ENCODE results near the gene SHISA9.

SHISA9 gene

GRCh38 chr16:12972246-12972645 is 70.8 kb downstream of the SHISA9 start:
- Histone ChIP-seq H3K36me3 (ENCODE audit: control insufficient read depth in 2 of 2, insufficient read depth in 2 of 2, low read length in 2 of 2) (no peaks in the 10 kb centered on the region), H3K9me3 (ENCODE audit: control insufficient read depth in 2 of 2, low read length in 2 of 2) (no peaks in the 10 kb centered on the region), H3K4me1 (ENCODE audit: control insufficient read depth in 2 of 2, insufficient read depth in 2 of 2, low read length in 2 of 2) (no peaks in the 10 kb centered on the region), H3K4me3 (ENCODE audit: low read length in 2 of 2) (no peak overlapping the region), H3K27me3 (ENCODE audit: control insufficient read depth in 2 of 2, insufficient read depth in 2 of 2, low read length in 2 of 2) (no peaks in the 10 kb centered on the region), H3K9ac (ENCODE audit: low read depth in 1 of 2, low read length in 2 of 2) (no peak overlapping the region), H3K27ac (ENCODE audit: low read depth in 2 of 2, low read length in 2 of 2) (no peak overlapping the region)

- no peaks in the 10 kb centered on the region for H3K9me3 ChIP-seq (ENCODE audit: control insufficient read depth in 2 of 2, low read length in 2 of 2)
- no peaks in the 10 kb centered on the region for H3K36me3 ChIP-seq (ENCODE audit: control insufficient read depth in 2 of 2, insufficient read depth in 2 of 2, low read length in 2 of 2)
- H3K9ac ChIP-seq (ENCODE audit: low read depth in 1 of 2, low read length in 2 of 2), result no peak overlapping the region
- H3K4me3 ChIP-seq (ENCODE audit: low read length in 2 of 2), result no peak overlapping the region
- no peaks in the 10 kb centered on the region for H3K27me3 ChIP-seq (ENCODE audit: control insufficient read depth in 2 of 2, insufficient read depth in 2 of 2, low read length in 2 of 2)
- H3K27ac ChIP-seq (ENCODE audit: low read depth in 2 of 2, low read length in 2 of 2), result no peak overlapping the region
- no peaks in the 10 kb centered on the region for H3K4me1 ChIP-seq (ENCODE audit: control insufficient read depth in 2 of 2, insufficient read depth in 2 of 2, low read length in 2 of 2)
These were observed 74.4 kb downstream of the SHISA9 start for GRCh38 chr16:12975766-12976165.

- Histone ChIP-seq H3K27ac (ENCODE audit: low read depth in 2 of 2, low read length in 2 of 2) (no peak overlapping the region), H3K4me3 (ENCODE audit: low read length in 2 of 2) (no peak overlapping the region), H3K9me3 (ENCODE audit: control insufficient read depth in 2 of 2, low read length in 2 of 2) (no peaks in the 10 kb centered on the region), H3K4me1 (ENCODE audit: control insufficient read depth in 2 of 2, insufficient read depth in 2 of 2, low read length in 2 of 2) (no peaks in the 10 kb centered on the region), H3K9ac (ENCODE audit: low read depth in 1 of 2, low read length in 2 of 2) (no peak overlapping the region), H3K27me3 (ENCODE audit: control insufficient read depth in 2 of 2, insufficient read depth in 2 of 2, low read length in 2 of 2) (no peaks in the 10 kb centered on the region), H3K36me3 (ENCODE audit: control insufficient read depth in 2 of 2, insufficient read depth in 2 of 2, low read length in 2 of 2) (no peaks in the 10 kb centered on the region)
These were observed 75.1 kb downstream of the SHISA9 start for GRCh38 chr16:12976496-12976895.

- no peak overlapping the region for H3K27ac ChIP-seq (ENCODE audit: low read depth in 2 of 2, low read length in 2 of 2)
- no peak overlapping the region for H3K4me3 ChIP-seq (ENCODE audit: low read length in 2 of 2)
- H3K36me3 ChIP-seq (ENCODE audit: control insufficient read depth in 2 of 2, insufficient read depth in 2 of 2, low read length in 2 of 2), result no peaks in the 10 kb centered on the region
- H3K9ac ChIP-seq (ENCODE audit: low read depth in 1 of 2, low read length in 2 of 2), result no peak overlapping the region
- H3K27me3 ChIP-seq (ENCODE audit: control insufficient read depth in 2 of 2, insufficient read depth in 2 of 2, low read length in 2 of 2), result no peaks in the 10 kb centered on the region
- H3K9me3 ChIP-seq (ENCODE audit: control insufficient read depth in 2 of 2, low read length in 2 of 2), result no peaks in the 10 kb centered on the region
- no peaks in the 10 kb centered on the region for H3K4me1 ChIP-seq (ENCODE audit: control insufficient read depth in 2 of 2, insufficient read depth in 2 of 2, low read length in 2 of 2)
These were observed 75.5 kb downstream of the SHISA9 start for GRCh38 chr16:12976936-12977335.

GRCh38 chr16:12985516-12985915 is 84.1 kb downstream of the SHISA9 start:
- Histone ChIP-seq H3K9ac (ENCODE audit: low read depth in 1 of 2, low read length in 2 of 2) (no peak overlapping the region), H3K9me3 (ENCODE audit: control insufficient read depth in 2 of 2, low read length in 2 of 2) (no peaks in the 10 kb centered on the region), H3K4me3 (ENCODE audit: low read length in 2 of 2) (no peak overlapping the region), H3K4me1 (ENCODE audit: control insufficient read depth in 2 of 2, insufficient read depth in 2 of 2, low read length in 2 of 2) (no peaks in the 10 kb centered on the region), H3K27me3 (ENCODE audit: control insufficient read depth in 2 of 2, insufficient read depth in 2 of 2, low read length in 2 of 2) (no peaks in the 10 kb centered on the region), H3K36me3 (ENCODE audit: control insufficient read depth in 2 of 2, insufficient read depth in 2 of 2, low read length in 2 of 2) (no peaks in the 10 kb centered on the region), H3K27ac (ENCODE audit: low read depth in 2 of 2, low read length in 2 of 2) (no peak overlapping the region)

GRCh38 chr16:12988071-12988470 is 86.7 kb downstream of the SHISA9 start:
- H3K36me3 ChIP-seq (ENCODE audit: control insufficient read depth in 2 of 2, insufficient read depth in 2 of 2, low read length in 2 of 2), result no peaks in the 10 kb centered on the region
- H3K9ac ChIP-seq (ENCODE audit: low read depth in 1 of 2, low read length in 2 of 2), result no peak overlapping the region
- H3K9me3 ChIP-seq (ENCODE audit: control insufficient read depth in 2 of 2, low read length in 2 of 2), result no peaks in the 10 kb centered on the region
- no peak overlapping the region for H3K27ac ChIP-seq (ENCODE audit: low read depth in 2 of 2, low read length in 2 of 2)
- H3K27me3 ChIP-seq (ENCODE audit: control insufficient read depth in 2 of 2, insufficient read depth in 2 of 2, low read length in 2 of 2), result no peaks in the 10 kb centered on the region
- no peak overlapping the region for H3K4me3 ChIP-seq (ENCODE audit: low read length in 2 of 2)
- no peaks in the 10 kb centered on the region for H3K4me1 ChIP-seq (ENCODE audit: control insufficient read depth in 2 of 2, insufficient read depth in 2 of 2, low read length in 2 of 2)

GRCh38 chr16:12992066-12992465 is 90.7 kb downstream of the SHISA9 start:
- no peaks in the 10 kb centered on the region for H3K9me3 ChIP-seq (ENCODE audit: control insufficient read depth in 2 of 2, low read length in 2 of 2)
- no peaks in the 10 kb centered on the region for H3K27me3 ChIP-seq (ENCODE audit: control insufficient read depth in 2 of 2, insufficient read depth in 2 of 2, low read length in 2 of 2)
- H3K4me1 ChIP-seq (ENCODE audit: control insufficient read depth in 2 of 2, insufficient read depth in 2 of 2, low read length in 2 of 2), result no peaks in the 10 kb centered on the region
- H3K36me3 ChIP-seq (ENCODE audit: control insufficient read depth in 2 of 2, insufficient read depth in 2 of 2, low read length in 2 of 2), result no peaks in the 10 kb centered on the region
- no peak overlapping the region for H3K27ac ChIP-seq (ENCODE audit: low read depth in 2 of 2, low read length in 2 of 2)
- H3K9ac ChIP-seq (ENCODE audit: low read depth in 1 of 2, low read length in 2 of 2), result no peak overlapping the region
- H3K4me3 ChIP-seq (ENCODE audit: low read length in 2 of 2), result no peak overlapping the region

GRCh38 chr16:12994402-12994801 is 93.0 kb downstream of the SHISA9 start:
- Histone ChIP-seq H3K27me3 (ENCODE audit: control insufficient read depth in 2 of 2, insufficient read depth in 2 of 2, low read length in 2 of 2) (no peaks in the 10 kb centered on the region), H3K36me3 (ENCODE audit: control insufficient read depth in 2 of 2, insufficient read depth in 2 of 2, low read length in 2 of 2) (no peaks in the 10 kb centered on the region), H3K9ac (ENCODE audit: low read depth in 1 of 2, low read length in 2 of 2) (no peak overlapping the region), H3K4me1 (ENCODE audit: control insufficient read depth in 2 of 2, insufficient read depth in 2 of 2, low read length in 2 of 2) (no peaks in the 10 kb centered on the region), H3K27ac (ENCODE audit: low read depth in 2 of 2, low read length in 2 of 2) (no peak overlapping the region), H3K4me3 (ENCODE audit: low read length in 2 of 2) (no peak overlapping the region), H3K9me3 (ENCODE audit: control insufficient read depth in 2 of 2, low read length in 2 of 2) (no peaks in the 10 kb centered on the region)

- H3K4me3 ChIP-seq (ENCODE audit: low read length in 2 of 2), result no peak overlapping the region
- H3K36me3 ChIP-seq (ENCODE audit: control insufficient read depth in 2 of 2, insufficient read depth in 2 of 2, low read length in 2 of 2), result no peaks in the 10 kb centered on the region
- no peak overlapping the region for H3K27ac ChIP-seq (ENCODE audit: low read depth in 2 of 2, low read length in 2 of 2)
- no peaks in the 10 kb centered on the region for H3K9me3 ChIP-seq (ENCODE audit: control insufficient read depth in 2 of 2, low read length in 2 of 2)
- no peaks in the 10 kb centered on the region for H3K4me1 ChIP-seq (ENCODE audit: control insufficient read depth in 2 of 2, insufficient read depth in 2 of 2, low read length in 2 of 2)
- no peaks in the 10 kb centered on the region for H3K27me3 ChIP-seq (ENCODE audit: control insufficient read depth in 2 of 2, insufficient read depth in 2 of 2, low read length in 2 of 2)
- H3K9ac ChIP-seq (ENCODE audit: low read depth in 1 of 2, low read length in 2 of 2), result no peak overlapping the region
These were observed 94.4 kb downstream of the SHISA9 start for GRCh38 chr16:12995721-12996372.

- Histone ChIP-seq H3K4me1 (ENCODE audit: control insufficient read depth in 2 of 2, insufficient read depth in 2 of 2, low read length in 2 of 2) (no peaks in the 10 kb centered on the region), H3K36me3 (ENCODE audit: control insufficient read depth in 2 of 2, insufficient read depth in 2 of 2, low read length in 2 of 2) (no peaks in the 10 kb centered on the region), H3K27me3 (ENCODE audit: control insufficient read depth in 2 of 2, insufficient read depth in 2 of 2, low read length in 2 of 2) (no peaks in the 10 kb centered on the region), H3K9me3 (ENCODE audit: control insufficient read depth in 2 of 2, low read length in 2 of 2) (no peaks in the 10 kb centered on the region), H3K27ac (ENCODE audit: low read depth in 2 of 2, low read length in 2 of 2) (no peak overlapping the region), H3K9ac (ENCODE audit: low read depth in 1 of 2, low read length in 2 of 2) (no peak overlapping the region), H3K4me3 (ENCODE audit: low read length in 2 of 2) (no peak overlapping the region)
These were observed 97.1 kb downstream of the SHISA9 start for GRCh38 chr16:12998361-12999085.
